T-cell (primary cell): ENCODE results near the gene PCDHGA8. TPM values are rescaled to one million over a fixed set of nuclear protein-coding genes. Genes with fewer than 3 reads are reported as not detected.
A peak's percentile ranks its signal among the peaks of the same experiment; 100 is the strongest.
"Not testable (repeated sequence)": the region's sequence is repeated elsewhere in the genome, so short reads cannot be mapped to it uniquely, and the experiment has no call there.

Experiments
- ATAC-seq, 4 experiments: fragments of 200-7000 bp in 3 of 4; fragments of 150-1000 bp in 1 of 4; cut with Tn5 transposase; replicated peaks in 1 of 4; 1 replicate in 3 of 4; 2 replicates in 1 of 4; pipeline ENCODE4 v1.10.0; 2021; ENCODE audit warnings: moderate library complexity in 3 of 4, mild to moderate bottlenecking in 2 of 4, moderate number of reproducible peaks in 1 of 4
- CTCF ChIA-PET, 2 donors: fragments of 300-600 bp; sonication (Branson Sonifier 250); formaldehyde crosslinking; loops; one replicate each; lab custom pipeline; 2022; ENCODE audit warnings: antibody characterized with exemption in 2 of 2; lab: Charles Lee
- POLR2A ChIA-PET, 2 donors: fragments of 300-600 bp; sonication (Branson Sonifier 250); formaldehyde crosslinking; loops; one replicate each; lab custom pipeline; 2022; ENCODE audit warnings: antibody characterized with exemption in 2 of 2; lab: Charles Lee
- DNase-seq, 35 experiments: peaks; one replicate each; pipeline versions ENCODE4 v3.0.0 to v3.0.0-alpha.2; 2013 to 2023
- H3K27ac ChIP-seq: one replicate; pipeline ENCODE4 v1.5.1; 2013; ENCODE audit warnings: low read length
- H3K27me3 ChIP-seq, 2 experiments: replicated peaks in 1 of 2; 1 replicate in 1 of 2; 2 replicates in 1 of 2; pipeline versions ENCODE4 v1.6.1 to v1.7.0; 2013; ENCODE audit warnings: low read length in 1 of 2, mixed read lengths in 1 of 2; ENCODE audit not compliant: control insufficient read depth in 2 of 2, insufficient read depth in 2 of 2; ENCODE audit errors: extremely low read depth in 1 of 2
- H3K36me3 ChIP-seq, 2 donors: 1 replicate in 1 of 2; 2 replicates in 1 of 2; pipeline versions ENCODE4 v1.6.1 to v1.7.0; 2013; ENCODE audit warnings: low read length in 1 of 2; ENCODE audit not compliant: control insufficient read depth in 2 of 2, insufficient read depth in 1 of 2; ENCODE audit errors: extremely low read depth in 1 of 2
- H3K4me1 ChIP-seq, 2 experiments: 1 replicate in 1 of 2; 2 replicates in 1 of 2; pipeline versions ENCODE4 v1.6.1 to v1.7.0; 2013; ENCODE audit warnings: low read length in 2 of 2, mixed read lengths in 1 of 2; ENCODE audit not compliant: insufficient read depth in 2 of 2, control insufficient read depth in 1 of 2; ENCODE audit errors: extremely low read depth in 1 of 2
- H3K4me3 ChIP-seq, 2 donors: 1 replicate in 1 of 2; 2 replicates in 1 of 2; pipeline versions ENCODE4 v1.5.1 to v1.7.0; 2013; ENCODE audit warnings: mild to moderate bottlenecking in 2 of 2, low read length in 1 of 2, moderate library complexity in 1 of 2; ENCODE audit not compliant: control insufficient read depth in 1 of 2; ENCODE audit errors: extremely low read depth in 1 of 2
- H3K9me3 ChIP-seq: 2 replicates; pipeline ENCODE4 v1.7.0; 2013
- H3K27ac Mint-ChIP-seq, 2 donors: one replicate each; pipeline ENCODE4 v1.8.0; 2020 to 2021; ENCODE audit warnings: mild to moderate bottlenecking in 2 of 2, mixed read lengths in 2 of 2
- H3K27me3 Mint-ChIP-seq, 2 donors: one replicate each; pipeline ENCODE4 v1.8.0; 2021 to 2022; ENCODE audit warnings: mixed read lengths in 2 of 2
- H3K36me3 Mint-ChIP-seq: one replicate; pipeline ENCODE4 v1.8.0; 2021; ENCODE audit warnings: mixed read lengths
- H3K4me1 Mint-ChIP-seq, 3 donors: one replicate each; pipeline ENCODE4 v1.8.0; 2020 to 2022; ENCODE audit warnings: mixed read lengths in 3 of 3, mild to moderate bottlenecking in 1 of 3
- H3K4me3 Mint-ChIP-seq, 3 donors: one replicate each; pipeline ENCODE4 v1.8.0; 2020 to 2022; ENCODE audit warnings: mild to moderate bottlenecking in 3 of 3, mixed read lengths in 3 of 3, moderate library complexity in 3 of 3
- H3K9me3 Mint-ChIP-seq, 3 donors: one replicate each; pipeline ENCODE4 v1.8.0; 2020 to 2022; ENCODE audit warnings: mixed read lengths in 3 of 3
- WGBS: methylation state at CpG from one replicate; pipeline ENCODE4 v1.1.5; 2013; ENCODE audit warnings: missing lambda C conversion rate; ENCODE audit not compliant: insufficient coverage; 5-methylcytosine and 5-hydroxymethylcytosine counted together
- total RNA-seq, 35 experiments: library from RNA in 6 of 35; stranded (reverse) in 6 of 35; fragments of 120-200 nt in 1 of 35; gene quantifications; one replicate each; pipeline versions ENCODE4 v1.2.1 to v1.2.4 and lab custom pipeline; 2013 to 2026

Gene PCDHGA8
- total RNA-seq, 5 donors from 2014 or later (not counting 1 experiment from before 2014, with no cell fraction given), result 0.05 to 0.13 (median 0.09) TPM; not detected in 2

GRCh38 chr5:141415275-141415618 lies 22.8 kb downstream of the PCDHGA8 start:
- WGBS, result 12% methylated on average over 15 of the region's 24 CpGs
- H3K4me3 ChIP-seq, H3K36me3 ChIP-seq, DNase-seq, POLR2A ChIA-PET, H3K27ac ChIP-seq, ATAC-seq, H3K9me3 ChIP-seq, H3K27ac Mint-ChIP-seq: not testable (repeated sequence)
- peaks cover 18% of the 10 kb centered on the region for H3K36me3 Mint-ChIP-seq
- CTCF ChIA-PET, result interaction anchor here in 1 of 2 donors (0.6 kb wide), 1 partner anchor 12 kb away, joined by 3 read pairs; no protein-coding TSS in a partner anchor
- H3K27me3 Mint-ChIP-seq, result peaks cover 55 to 76% of the 10 kb centered on the region in 2 donors
- Histone ChIP-seq H3K27me3 (peaks cover 26 to 62% of the 10 kb centered on the region in 2 experiments), H3K4me1 (peaks cover 0 to 18% of the 10 kb centered on the region in 2 experiments)
- H3K4me3 Mint-ChIP-seq, result peak overlapping the region in 1 of 3 donors; percentile 52
- peaks cover 20 to 36% (median 23%) of the 10 kb centered on the region in 3 donors for H3K4me1 Mint-ChIP-seq
- H3K9me3 Mint-ChIP-seq, result peaks cover 13 to 23% (median 21%) of the 10 kb centered on the region in 3 donors

DNA sequence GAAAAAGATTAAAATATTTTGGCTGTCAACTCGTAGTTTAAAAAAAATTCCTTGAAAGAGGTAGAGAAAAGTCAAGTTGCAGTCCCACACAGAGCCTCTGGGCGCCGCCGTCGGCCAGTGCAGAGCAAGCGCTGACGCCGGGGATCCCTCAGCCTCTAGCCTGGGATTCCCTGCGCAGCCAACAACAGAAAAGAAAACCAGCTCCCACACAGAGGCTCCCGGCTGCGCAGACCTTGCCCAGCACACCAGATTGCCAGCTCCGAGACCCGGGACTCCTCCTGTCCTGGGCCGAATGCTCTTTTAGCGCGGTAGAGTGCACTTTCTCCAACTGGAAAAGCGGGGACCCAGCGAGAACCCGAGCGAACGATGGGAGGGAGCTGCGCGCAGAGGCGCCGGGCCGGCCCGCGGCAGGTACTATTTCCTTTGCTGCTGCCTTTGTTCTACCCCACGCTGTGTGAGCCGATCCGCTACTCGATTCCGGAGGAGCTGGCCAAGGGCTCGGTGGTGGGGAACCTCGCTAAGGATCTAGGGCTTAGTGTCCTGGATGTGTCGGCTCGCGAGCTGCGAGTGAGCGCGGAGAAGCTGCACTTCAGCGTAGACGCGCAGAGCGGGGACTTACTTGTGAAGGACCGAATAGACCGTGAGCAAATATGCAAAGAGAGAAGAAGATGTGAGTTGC lies 25.2 kb downstream of the PCDHGA8 start, which contains the start of gene PCDHGB7:
Gene PCDHGB7, plus strand, starts transcription at position 184 of the 679 bp plus-strand sequence. Its CDS starts 183 bp downstream, at position 367.
- Mint-ChIP-seq H3K27me3 (peaks cover 63 to 81% of the 10 kb centered on the region in 2 donors), H3K9me3 (peaks cover 11 to 32% (median 31%) of the 10 kb centered on the region in 3 donors), H3K4me3 (peak within 1 kb of the TSS in 2 of 3 donors; percentile 49 to 50), H3K27ac (peak within 1 kb of the TSS in 1 of 2 donors; percentile 76), H3K36me3 (peaks cover 24% of the 10 kb centered on the region), H3K4me1 (peaks cover 23 to 40% (median 26%) of the 10 kb centered on the region in 3 donors)
- Histone ChIP-seq H3K4me3 (peak within 1 kb of the TSS; percentile 4 to 40), H3K27me3 (peaks cover 32 to 68% of the 10 kb centered on the region in 2 experiments), H3K4me1 (peaks cover 0 to 26% of the 10 kb centered on the region in 2 experiments)
- not testable (repeated sequence) for H3K27ac ChIP-seq, H3K36me3 ChIP-seq, H3K9me3 ChIP-seq
- ATAC-seq, result peak in 3 of 4 experiments; percentile 50 to 56 (median 54)
- CTCF ChIA-PET, result interaction anchor here in 1 of 2 donors (0.6 to 1.8 kb wide), 3 partner anchors 11 to 22 kb away, joined by 4 to 6 read pairs (median 6); no protein-coding TSS in a partner anchor
- WGBS, result 16% methylated on average over 37 of the region's 47 CpGs
- DNase-seq, result peak in 17 of 35 experiments; percentile 14 to 54 (median 24)
- POLR2A ChIA-PET, result interaction anchor here (0.6 kb wide), 2 partner anchors 116 to 186 kb away, joined by 3 to 7 read pairs; no protein-coding TSS in a partner anchor

DNA sequence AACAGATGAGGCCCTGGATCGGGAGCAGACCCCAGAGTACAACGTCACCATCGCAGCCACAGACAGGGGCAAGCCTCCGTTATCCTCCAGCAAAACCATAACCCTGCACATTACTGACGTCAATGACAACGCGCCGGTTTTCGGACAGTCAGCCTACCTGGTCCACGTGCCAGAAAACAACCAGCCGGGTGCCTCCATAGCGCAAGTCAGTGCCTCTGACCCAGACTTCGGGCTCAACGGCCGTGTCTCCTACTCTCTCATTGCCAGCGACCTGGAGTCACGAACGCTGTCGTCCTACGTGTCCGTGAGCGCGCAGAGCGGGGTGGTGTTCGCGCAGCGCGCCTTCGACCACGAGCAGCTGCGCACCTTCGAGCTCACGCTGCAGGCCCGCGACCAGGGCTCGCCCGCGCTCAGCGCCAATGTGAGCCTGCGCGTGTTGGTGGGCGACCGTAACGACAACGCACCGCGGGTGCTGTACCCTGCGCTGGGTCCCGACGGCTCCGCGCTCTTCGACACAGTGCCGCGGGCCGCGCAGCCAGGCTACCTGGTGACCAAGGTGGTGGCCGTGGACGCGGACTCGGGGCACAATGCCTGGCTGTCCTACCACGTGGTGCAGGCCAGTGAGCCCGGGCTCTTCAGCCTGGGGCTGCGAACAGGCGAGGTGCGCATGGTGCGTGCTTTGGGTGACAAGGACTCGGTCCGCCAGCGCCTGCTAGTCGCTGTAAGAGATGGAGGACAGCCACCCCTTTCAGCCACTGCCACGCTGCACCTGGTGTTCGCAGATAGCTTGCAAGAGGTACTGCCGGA lies 26.8 kb downstream of the PCDHGA8 start:
- Histone ChIP-seq H3K4me1 (peaks cover 0 to 15% of the 10 kb centered on the region in 2 experiments), H3K27ac (no peak overlapping the region), H3K9me3 (peaks cover 2% of the 10 kb centered on the region), H3K36me3 (no peaks in the 10 kb centered on the region), H3K27me3 (peaks cover 27 to 64% of the 10 kb centered on the region in 2 experiments), H3K4me3 (peak overlapping the region in 1 of 2 donors; percentile 35)
- WGBS, result 50% methylated on average over 73 of the region's 74 CpGs
- ChIA-PET CTCF (no interaction called here), POLR2A (no interaction called here)
- no peak for ATAC-seq
- Mint-ChIP-seq H3K36me3 (peaks cover 23% of the 10 kb centered on the region), H3K9me3 (peaks cover 4 to 35% (median 30%) of the 10 kb centered on the region in 3 donors), H3K4me1 (peaks cover 9 to 24% (median 14%) of the 10 kb centered on the region in 3 donors), H3K4me3 (no peak overlapping the region), H3K27me3 (peaks cover 60 to 75% of the 10 kb centered on the region in 2 donors), H3K27ac (peak overlapping the region in 1 of 2 donors; percentile 62)
- DNase-seq, result no peak

- ATAC-seq, result peak in 1 of 4 experiments; percentile 40
- Histone ChIP-seq H3K36me3 (no peaks in the 10 kb centered on the region), H3K27ac (no peak within 1 kb of the TSS), H3K4me1 (peaks cover 0 to 15% of the 10 kb centered on the region in 2 experiments), H3K27me3 (peaks cover 28 to 55% of the 10 kb centered on the region in 2 experiments), H3K9me3 (peaks cover 3% of the 10 kb centered on the region), H3K4me3 (peak within 1 kb of the TSS; percentile 28 to 62)
- ChIA-PET CTCF (interaction anchor here in 1 of 2 donors (0.7 to 1.7 kb wide), 5 partner anchors 8 to 143 kb away, joined by 3 to 14 read pairs (median 5); partner anchors contain the start of gene PCDHGA10), POLR2A (no interaction called here)
- Mint-ChIP-seq H3K27me3 (peaks cover 62 to 78% of the 10 kb centered on the region in 2 donors), H3K27ac (peak within 1 kb of the TSS in 1 of 2 donors; percentile 55), H3K4me1 (peaks cover 3 to 13% (median 7%) of the 10 kb centered on the region in 3 donors), H3K36me3 (peaks cover 19% of the 10 kb centered on the region), H3K4me3 (peak within 1 kb of the TSS; percentile 52 to 76 (median 70)), H3K9me3 (peaks cover 3 to 32% (median 28%) of the 10 kb centered on the region in 3 donors)
- 15% methylated on average over 22 of the region's 42 CpGs for WGBS
- peak in 4 of 35 experiments; percentile 21 to 47 (median 28) for DNase-seq
Observed at GRCh38 chr5:141420855-141421488, 28.5 kb downstream of the PCDHGA8 start, which contains the start of gene PCDHGA11. Gene PCDHGA11, plus strand, starts transcription at chr5:141421051. Its CDS starts 177 bp downstream, at chr5:141421228.

GRCh38 chr5:141421489-141421855 lies 29.0 kb downstream of the PCDHGA8 start:
- no peak overlapping the region for H3K27ac Mint-ChIP-seq
- POLR2A ChIA-PET, result no interaction called here

More at GRCh38 chr5:141421489-141421855, 29.0 kb downstream of the PCDHGA8 start:
- DNase-seq, result no peak
- Mint-ChIP-seq H3K27me3 (peaks cover 62 to 78% of the 10 kb centered on the region in 2 donors), H3K4me3 (peak overlapping the region; percentile 52 to 76 (median 70)), H3K4me1 (peaks cover 3 to 13% (median 7%) of the 10 kb centered on the region in 3 donors), H3K9me3 (peaks cover 3 to 32% (median 28%) of the 10 kb centered on the region in 3 donors), H3K36me3 (peaks cover 19% of the 10 kb centered on the region)
- no peak overlapping the region for H3K27ac ChIP-seq
- peak overlapping the region in 1 of 2 donors; percentile 62 for H3K4me3 ChIP-seq
- CTCF ChIA-PET, result interaction anchor here in 1 of 2 donors (1.5 to 1.7 kb wide), 2 partner anchors 9 to 136 kb away, joined by 11 to 14 read pairs; partner anchors contain the start of gene PCDHGA10
- H3K9me3 ChIP-seq, result peaks cover 3% of the 10 kb centered on the region
- WGBS, result 30% methylated on average over 9 of the region's 13 CpGs
- H3K4me1 ChIP-seq, result peaks cover 0 to 15% of the 10 kb centered on the region in 2 experiments
- no peak for ATAC-seq
- peaks cover 28 to 60% of the 10 kb centered on the region in 2 experiments for H3K27me3 ChIP-seq
- H3K36me3 ChIP-seq, result no peaks in the 10 kb centered on the region
